GM18951 (cell line): ENCODE measurements around the gene PEX14.

Source experiments
- POLR2A ChIP-seq: IDR thresholded peaks from 4 replicates; pipeline ENCODE4 v1.6.1; 2011; ENCODE audit warnings: mild to moderate bottlenecking; ENCODE audit not compliant: insufficient read length, insufficient read depth; ENCODE audit errors: extremely low read depth
- in situ Hi-C: fragments of 300-500 bp; cut with MboI; formaldehyde crosslinking; loops from one replicate; pipeline ENCODE4 v1.12.0; 2022; ENCODE audit warnings: low sequenced_read_pairs, mixed read lengths, inconsistent platforms; ENCODE audit not compliant: unreplicated experiment

The PEX14 gene

DNA sequence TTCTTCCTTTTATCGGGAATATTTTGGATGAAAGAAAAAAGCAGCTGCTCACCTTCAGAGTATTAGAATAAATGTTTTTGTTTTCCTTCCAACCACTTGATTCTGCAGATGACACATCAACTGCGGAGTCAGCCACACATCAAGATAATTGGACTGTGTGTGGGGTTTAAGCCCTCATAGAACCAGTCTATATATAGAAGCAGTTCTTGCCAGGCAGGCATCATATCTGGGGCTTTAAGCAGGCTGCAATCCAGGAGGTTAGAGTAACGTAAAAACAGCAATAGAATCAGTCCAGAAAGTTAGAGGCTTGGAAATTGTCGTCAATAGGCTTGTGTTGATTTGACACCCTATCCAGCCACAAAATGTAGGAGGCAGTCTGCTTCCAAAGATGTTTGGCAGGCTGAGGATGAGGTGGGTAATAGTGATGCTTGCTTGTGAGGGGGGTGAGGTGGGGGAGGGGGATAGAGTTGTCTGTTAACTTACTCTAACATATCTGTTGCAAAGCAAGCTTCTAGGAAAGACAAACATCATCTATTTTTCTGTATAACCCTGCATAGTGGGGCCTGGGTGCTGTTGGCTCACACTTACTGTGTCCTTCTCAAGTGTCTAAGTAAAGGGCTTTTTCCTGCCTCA lies 64.8 kb downstream of the PEX14 start:
- TF ChIP-seq POLR2A = no peak
- in situ Hi-C loops = no loop called here

DNA sequence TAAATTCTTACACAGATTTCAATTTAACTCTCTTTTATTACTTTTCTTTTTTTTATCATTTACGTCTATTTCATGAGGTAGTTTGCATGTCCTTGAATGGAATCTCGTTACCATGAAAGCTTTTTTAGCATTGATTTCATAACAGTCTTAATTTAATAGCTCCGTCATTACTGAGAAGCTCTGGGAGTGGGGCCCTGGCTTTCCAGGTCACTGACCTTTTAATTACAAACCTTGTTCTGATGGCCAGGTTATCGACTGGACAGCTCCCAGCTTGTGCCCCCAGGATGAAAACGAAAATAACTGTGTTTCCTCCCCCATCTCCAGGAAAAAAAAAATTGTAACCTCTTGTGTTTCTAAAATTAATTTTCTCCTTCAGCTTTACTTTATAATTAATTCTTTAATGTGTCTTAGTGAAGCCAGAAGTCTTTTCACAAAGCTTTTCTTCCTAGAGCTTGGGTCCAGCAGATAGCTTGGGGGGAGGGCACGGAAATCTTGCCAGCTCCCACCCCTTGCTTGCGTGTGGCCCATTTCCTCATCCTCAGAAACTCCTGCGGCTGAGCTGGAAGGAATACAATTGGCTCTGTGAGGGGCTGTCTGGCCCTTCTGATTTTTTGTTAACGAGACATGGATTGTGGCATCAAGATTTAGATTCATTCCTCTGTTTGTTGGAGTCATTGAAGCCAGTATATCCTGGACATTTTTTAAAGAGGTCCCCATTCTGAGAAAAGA lies 65.7 kb downstream of the PEX14 start:
- no peak for TF ChIP-seq POLR2A

DNA sequence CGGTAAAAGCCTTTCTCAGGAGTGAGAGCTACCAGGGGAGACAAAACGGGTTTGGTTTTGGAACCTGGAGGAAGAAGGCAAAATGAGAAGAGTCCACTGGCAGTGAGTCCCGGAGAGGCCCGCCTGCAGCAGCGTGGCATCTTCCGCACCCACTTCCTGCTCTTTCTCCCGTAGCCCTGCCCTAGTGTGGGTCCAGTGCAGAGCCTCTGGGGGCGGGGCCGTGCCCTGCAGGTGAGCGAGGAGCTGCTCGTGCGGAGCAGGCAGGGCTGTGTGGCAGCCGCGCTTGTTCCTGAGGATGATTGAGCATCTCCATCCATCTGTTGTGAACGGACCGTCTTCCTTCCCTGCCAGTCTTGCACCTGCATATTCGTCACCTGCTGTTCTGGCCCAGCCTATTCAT lies 66.5 kb downstream of the PEX14 start:
- in situ Hi-C loops = no loop called here
- no peak for TF ChIP-seq POLR2A

More for the DNA sequence above, 65.7 kb downstream of the PEX14 start:
- in situ Hi-C loops = no loop called here

DNA sequence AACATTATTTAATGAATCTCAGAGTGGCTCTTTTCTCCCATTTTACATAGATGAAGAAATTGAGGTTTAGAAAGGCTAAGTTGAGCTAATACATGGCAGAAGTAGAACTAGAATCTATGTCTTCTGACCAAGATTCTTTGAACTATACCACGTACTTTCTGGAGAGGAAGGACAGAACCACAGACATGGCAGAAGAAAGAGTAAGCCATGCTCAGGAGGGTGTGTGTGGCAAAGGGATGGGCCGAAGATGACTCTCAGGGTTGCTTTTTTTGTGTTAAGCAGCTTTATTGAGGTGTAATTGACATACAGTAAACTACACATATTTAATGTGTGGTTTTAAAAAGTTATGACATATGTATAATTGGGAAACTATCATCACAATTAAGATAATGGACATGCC lies 69.5 kb downstream of the PEX14 start:
- in situ Hi-C loops = no loop called here
- no peak for TF ChIP-seq POLR2A

DNA sequence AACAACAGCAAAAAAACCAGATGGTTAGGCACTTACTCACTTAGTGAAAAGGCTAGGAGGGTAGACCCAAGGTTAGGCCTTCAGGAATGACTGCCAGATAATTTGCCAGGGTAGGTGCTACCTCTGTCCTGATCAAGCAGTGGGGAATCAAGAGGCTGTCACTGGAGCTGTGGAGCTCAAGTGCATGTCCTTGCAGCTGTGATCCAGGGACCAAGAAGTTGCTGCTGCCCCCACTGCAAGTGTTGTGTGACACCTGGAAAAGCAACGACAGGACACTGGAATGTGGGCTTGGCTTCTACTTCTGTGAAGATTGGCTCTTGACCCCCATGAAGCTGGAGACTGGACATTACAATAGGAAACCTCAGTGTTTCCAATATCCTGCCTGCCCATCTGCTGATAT lies 72.1 kb downstream of the PEX14 start:
- in situ Hi-C loops = no loop called here
- TF ChIP-seq POLR2A = no peak

DNA sequence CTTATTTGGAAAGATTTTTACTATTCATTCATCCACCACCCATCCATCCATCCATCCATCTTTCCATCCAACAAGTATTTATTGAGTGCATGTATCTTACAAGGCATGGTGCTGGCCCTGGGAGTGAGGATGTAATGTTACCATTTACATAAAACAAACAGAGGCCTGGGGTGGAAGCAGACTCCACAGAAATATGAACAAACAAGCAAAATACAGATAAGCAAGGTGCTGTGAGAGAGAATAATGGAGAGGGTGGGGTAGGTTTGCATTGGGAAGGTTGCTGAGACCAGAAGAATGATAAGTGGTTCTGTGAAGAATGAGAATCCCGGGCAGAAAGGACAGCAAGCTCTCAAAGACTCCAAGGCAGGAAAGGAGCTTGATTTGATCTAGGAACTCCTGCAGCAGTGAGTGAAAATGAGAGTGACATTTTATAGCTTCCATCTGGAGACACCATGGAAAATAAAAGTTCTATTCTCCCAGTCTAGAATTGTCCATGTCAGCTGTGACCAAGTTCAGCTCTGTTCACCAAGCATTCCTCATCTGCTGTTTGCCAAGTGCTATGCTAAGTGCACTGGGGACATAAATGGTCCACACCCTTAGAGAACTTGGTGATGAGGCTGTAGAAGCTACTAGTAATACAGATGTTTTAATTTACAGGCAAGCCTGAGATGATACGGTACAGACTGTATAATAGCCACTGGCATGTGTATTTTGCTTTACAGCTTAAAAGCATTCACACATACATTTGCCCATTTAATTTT lies 75.3 kb downstream of the PEX14 start:
- no peak for TF ChIP-seq POLR2A
- in situ Hi-C loops = no loop called here

DNA sequence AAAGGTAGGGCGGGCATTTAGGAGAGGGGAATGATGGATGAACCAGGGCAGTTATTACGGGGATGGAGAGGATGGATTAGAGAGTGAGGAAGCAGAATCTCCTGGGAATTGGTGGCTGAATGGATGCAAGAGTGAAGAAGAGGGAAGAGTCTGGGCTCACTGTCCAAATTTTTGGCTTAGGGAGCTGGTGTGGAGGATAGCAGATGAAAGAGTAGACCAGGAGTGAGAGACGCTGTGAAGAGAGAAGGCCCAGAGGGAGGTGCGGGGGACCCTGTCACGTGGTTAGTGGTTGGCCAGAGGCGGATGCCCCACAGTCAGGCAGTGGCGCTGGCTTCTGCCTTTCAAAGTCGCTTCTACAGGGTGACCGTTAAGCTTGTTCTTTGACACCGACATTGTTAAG lies 78.4 kb downstream of the PEX14 start:
- TF ChIP-seq POLR2A = no peak

DNA sequence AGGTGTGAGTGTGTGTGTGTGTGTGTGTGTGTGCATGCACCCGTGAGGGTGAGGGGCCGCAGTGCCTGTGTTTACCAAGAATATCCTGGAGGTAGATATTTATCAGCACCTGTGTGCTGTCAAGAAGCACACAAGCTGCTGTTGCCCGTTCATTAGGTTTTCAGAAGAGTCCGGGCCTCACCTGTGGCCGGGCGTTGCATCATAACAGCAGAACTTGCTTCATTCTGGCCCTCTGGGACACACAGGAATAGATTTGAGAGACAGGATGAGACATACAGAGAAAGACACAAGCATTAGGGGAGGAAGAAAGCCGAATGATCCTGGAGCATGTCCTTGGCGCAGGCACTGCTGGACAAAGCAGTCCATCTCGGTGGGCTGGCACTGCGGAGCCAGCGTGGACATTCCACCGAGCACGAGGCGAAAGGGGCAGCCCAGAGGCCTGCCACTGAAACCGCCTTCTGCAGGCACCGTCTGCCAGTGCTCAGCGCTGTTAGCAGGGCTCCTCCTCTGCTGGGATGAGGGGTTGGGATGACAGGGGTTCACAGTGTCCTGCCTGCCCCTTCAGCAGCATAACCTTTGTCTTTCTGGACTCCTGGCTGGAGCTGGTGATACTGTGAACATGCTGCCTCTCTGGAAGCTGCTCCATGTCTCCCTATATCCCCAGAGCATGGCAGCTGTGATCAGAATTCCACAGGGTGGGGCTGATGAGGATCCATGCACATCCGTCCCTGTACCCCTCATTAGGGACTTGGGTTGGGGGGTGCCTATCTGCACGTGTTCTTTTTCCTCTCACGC lies 81.1 kb downstream of the PEX14 start:
- TF ChIP-seq POLR2A = no peak
- in situ Hi-C loops = no loop called here

More for the DNA sequence above, 78.4 kb downstream of the PEX14 start:
- in situ Hi-C loops = no loop called here

DNA sequence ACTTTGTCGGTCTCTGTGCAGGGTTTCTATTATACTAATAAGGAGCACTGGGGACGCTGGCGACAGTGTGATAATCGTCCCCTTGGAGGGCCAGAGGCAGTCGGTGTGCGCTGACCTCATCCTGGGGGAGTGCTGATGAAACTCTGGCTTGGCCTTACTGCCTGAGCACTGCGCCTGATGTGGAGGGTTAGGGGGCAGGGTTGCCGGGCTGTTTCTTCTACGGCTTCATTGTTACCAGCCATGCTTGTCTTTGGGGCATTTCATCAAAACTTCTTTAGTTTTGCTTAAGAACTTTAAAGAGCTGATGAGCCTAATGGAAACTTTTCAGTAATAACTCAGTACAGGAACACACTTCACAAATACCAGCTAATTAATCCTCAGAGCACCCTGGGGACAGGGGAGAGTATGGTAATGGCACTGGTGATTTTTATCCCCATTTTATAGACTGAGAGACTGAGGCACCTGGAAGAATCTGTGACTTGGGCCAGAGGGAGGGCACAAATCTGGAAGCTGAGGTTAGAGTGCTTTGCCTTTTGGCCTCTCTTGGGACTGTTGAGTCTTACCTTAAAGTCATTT lies 81.8 kb downstream of the PEX14 start:
- in situ Hi-C loops = no loop called here
- no peak for TF ChIP-seq POLR2A

DNA sequence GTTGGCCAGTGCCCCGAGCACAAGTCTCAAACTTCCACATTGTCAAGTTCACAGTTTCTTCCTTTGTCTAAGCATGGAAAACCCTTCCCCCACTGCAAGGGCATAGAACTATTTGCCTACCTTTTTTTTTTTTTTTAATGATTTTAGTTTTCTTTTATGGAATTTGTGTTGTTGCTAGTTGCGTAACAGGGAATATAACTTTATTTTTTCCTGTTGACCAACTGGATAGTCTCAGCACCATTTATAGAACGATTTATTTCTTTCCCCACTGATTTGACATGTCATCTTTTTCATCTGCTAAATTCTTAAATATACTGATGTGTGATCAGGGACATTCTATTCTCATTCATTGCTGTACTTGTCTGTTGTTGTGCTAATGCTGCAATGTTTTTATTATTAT lies 83.0 kb downstream of the PEX14 start:
- in situ Hi-C loops = no loop called here
- TF ChIP-seq POLR2A = no peak

DNA sequence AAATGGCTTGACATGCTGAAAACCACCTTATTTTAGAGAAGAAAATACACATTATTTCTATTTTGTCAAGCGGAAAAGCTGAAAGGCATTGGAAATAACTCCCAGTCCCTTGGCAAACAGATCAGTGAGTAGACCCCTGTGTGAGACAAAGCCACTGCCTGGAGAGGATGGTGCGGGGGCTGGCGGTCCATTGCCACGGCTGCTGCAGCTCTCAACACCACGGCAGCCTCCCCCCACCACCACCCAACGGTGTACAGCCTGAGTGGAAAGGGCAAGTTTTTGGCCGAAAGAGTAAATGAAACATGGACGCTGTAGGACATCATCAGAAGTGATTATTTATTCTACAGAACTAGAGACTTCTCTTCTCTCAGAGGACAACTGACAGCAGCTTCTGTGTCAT lies 84.6 kb downstream of the PEX14 start:
- in situ Hi-C loops = no loop called here
- no peak for TF ChIP-seq POLR2A

DNA sequence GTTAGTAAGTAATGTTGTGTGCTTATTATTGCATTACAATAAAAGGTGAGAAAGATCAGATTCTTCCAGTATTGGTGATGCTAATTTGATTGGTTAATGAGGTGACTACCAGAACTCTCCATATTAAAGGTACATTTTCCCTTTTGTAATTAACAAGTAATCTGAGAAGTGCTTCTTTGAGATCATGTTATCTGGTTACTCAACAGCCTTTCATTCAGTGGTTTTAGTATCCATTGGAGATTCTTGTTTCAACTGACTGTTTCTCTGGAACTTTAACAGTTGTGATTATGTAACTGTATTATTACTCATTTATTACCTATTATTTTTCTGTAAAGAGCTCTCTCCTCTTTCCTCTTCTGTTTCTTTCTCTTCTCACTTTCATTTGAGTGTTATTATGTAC lies 86.7 kb downstream of the PEX14 start:
- in situ Hi-C loops = no loop called here
- no peak for TF ChIP-seq POLR2A

DNA sequence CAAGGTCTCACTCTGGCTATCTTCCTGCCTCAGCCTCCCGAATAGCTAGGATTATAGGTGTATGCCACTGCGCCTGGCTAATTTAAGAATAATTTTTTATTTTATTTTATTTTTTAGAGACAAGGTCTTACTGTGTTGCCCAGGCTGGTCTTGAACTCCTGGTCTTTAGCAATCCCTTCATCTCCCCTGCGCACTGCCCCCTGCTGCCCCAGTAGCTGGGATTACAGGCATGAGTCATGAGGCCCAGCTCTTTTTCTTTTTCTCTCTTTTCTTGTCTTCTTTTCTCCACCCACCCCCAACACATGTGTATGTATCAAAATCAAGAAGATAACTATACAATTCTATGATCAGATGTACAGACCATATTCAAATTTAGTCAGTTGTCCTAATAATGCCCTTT lies 87.2 kb downstream of the PEX14 start:
- TF ChIP-seq POLR2A = no peak
- in situ Hi-C loops = no loop called here

DNA sequence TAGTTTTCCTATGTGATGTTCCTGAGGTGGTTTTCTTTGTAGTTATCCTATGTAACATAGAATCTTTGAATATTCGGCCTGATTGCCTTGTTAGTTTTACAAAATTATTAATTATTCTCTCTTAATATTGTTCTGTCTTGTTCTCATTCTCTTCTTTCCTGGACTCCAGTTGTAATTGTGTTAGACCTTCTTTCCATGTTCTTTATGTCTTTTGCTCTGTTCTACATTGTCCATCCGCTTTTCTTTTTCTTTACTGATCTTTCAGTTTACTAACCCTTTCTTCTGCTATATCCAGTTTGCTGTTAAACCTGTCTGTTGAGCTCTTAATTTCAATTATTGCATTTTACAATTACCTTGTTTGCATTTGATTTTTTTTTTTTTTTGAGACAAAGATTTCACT lies 89.3 kb downstream of the PEX14 start:
- TF ChIP-seq POLR2A = no peak
- in situ Hi-C loops = no loop called here
